ENCODE data around the gene UNC5CL. TPM values are rescaled to one million over a fixed set of nuclear protein-coding genes. Genes with fewer than 3 reads are reported as not detected.

UNC5CL gene
- total RNA-seq, 1 experiment from 2014 or later: 0.81 TPM

DNA sequence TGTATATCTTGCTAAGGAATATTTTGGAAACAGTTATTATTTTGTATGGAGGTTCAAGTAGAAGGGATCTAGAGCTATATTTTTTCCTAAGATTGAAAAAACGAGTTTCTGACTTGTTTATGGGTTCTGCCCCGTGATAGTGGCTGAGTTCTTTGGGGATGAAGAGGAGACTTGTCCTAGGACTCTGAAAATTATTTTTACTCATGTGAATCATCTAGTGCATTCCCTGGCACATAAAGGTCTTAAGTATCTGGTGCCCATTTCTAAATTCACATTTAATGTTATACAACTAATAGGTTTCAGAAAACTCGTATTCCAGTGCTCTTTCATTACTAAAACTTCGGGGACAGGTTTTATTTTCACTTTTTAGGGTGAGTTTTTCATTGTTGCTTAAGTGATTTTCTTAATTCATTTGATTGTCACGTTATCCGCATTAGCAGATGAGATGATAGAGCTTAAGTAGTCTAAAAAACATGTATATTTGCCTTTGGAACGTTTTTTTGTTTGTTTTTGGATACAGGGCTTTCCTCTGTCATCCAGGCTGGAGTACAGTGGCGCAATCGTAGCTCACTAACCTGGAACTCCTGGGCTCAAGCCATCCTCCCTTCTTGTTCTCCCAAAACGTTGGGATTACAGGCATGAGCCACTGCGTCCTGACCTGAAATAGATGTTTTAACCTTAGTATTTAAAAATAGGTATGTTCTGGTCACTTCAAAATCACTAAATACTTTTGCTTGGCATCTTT lies 35.8 kb upstream of the UNC5CL start:
- no peak for DNase-seq
- TF ChIP-seq, protein P1, sequence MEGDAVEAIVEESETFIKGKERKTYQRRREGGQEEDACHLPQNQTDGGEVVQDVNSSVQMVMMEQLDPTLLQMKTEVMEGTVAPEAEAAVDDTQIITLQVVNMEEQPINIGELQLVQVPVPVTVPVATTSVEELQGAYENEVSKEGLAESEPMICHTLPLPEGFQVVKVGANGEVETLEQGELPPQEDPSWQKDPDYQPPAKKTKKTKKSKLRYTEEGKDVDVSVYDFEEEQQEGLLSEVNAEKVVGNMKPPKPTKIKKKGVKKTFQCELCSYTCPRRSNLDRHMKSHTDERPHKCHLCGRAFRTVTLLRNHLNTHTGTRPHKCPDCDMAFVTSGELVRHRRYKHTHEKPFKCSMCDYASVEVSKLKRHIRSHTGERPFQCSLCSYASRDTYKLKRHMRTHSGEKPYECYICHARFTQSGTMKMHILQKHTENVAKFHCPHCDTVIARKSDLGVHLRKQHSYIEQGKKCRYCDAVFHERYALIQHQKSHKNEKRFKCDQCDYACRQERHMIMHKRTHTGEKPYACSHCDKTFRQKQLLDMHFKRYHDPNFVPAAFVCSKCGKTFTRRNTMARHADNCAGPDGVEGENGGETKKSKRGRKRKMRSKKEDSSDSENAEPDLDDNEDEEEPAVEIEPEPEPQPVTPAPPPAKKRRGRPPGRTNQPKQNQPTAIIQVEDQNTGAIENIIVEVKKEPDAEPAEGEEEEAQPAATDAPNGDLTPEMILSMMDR (conservative IDR thresholded peaks at IDR 0.05): no peak
- Histone ChIP-seq H2AFZ (ENCODE audit: low read length) (no peak overlapping the region), H3K14ac (ENCODE audit: insufficient read depth, low read length) (no peak overlapping the region), H2BK15ac (ENCODE audit: low read depth, low read length) (no peak overlapping the region), H3T11ph (ENCODE audit: low read length) (no peak overlapping the region), H3K27ac (ENCODE audit: insufficient read length, low read depth, low read length) (no peak overlapping the region), H4K5ac (ENCODE audit: insufficient read length, low read depth, low read length) (no peak overlapping the region), H3K23me2 (ENCODE audit: insufficient read length, low read depth, low read length, poor library complexity, severe bottlenecking) (peaks cover 9% of the 10 kb centered on the region), H4K8ac (replicated peaks; ENCODE audit: insufficient read length, low read depth, low read length) (no peak overlapping the region), H3K56ac (ENCODE audit: insufficient read length, low read depth, low read length) (no peak overlapping the region), H3K79me2 (ENCODE audit: insufficient read depth, low read length) (peaks cover 41% of the 10 kb centered on the region), H4K91ac (ENCODE audit: insufficient read length, low read depth, low read length) (no peak overlapping the region), H3K9me3 (ENCODE audit: control insufficient read depth, low read depth, low read length) (no peaks in the 10 kb centered on the region), H2BK120ac (ENCODE audit: low read depth, low read length, poor library complexity, severe bottlenecking) (no peak overlapping the region), H3K4ac (ENCODE audit: low read depth, low read length) (no peak overlapping the region), H3K79me1 (ENCODE audit: insufficient read depth, low read depth, low read length, poor library complexity, severe bottlenecking) (peaks cover 5% of the 10 kb centered on the region), H3K27me3 (ENCODE audit: insufficient read depth, low read length) (no peaks in the 10 kb centered on the region), H2AK5ac (ENCODE audit: insufficient read length, low read length) (no peak overlapping the region), H2BK20ac (ENCODE audit: low read depth, low read length, poor library complexity, severe bottlenecking) (no peak overlapping the region), H2BK12ac (ENCODE audit: insufficient read length, low read depth, low read length) (no peak overlapping the region), H4K20me1 (ENCODE audit: control insufficient read depth, insufficient read depth, insufficient read length) (no peaks in the 10 kb centered on the region), H3K4me2 (ENCODE audit: insufficient read depth, insufficient read length, low read length) (peak overlapping the region; percentile 100), H2BK5ac (ENCODE audit: insufficient read length, low read length) (no peak overlapping the region), H3K18ac (ENCODE audit: insufficient read length, low read depth, low read length) (no peak overlapping the region), H3K23ac (ENCODE audit: insufficient read length, low read depth, low read length) (no peak overlapping the region), H3K4me1 (ENCODE audit: insufficient read depth, low read length) (no peaks in the 10 kb centered on the region), H3K9ac (ENCODE audit: extremely low read depth, insufficient read length, low read length) (no peak overlapping the region)
- Mint-ChIP-seq H3K27ac (peak overlapping the region in 2 of 3 experiments; percentile 1 to 92; a peak in 4 of 7 replicates), H3K36me3 (ENCODE audit: insufficient read depth in 1 of 3, low read depth in 3 of 3) (peaks cover 7 to 36% (median 21%) of the 10 kb centered on the region in 3 experiments; a peak in 6 of 7 replicates), H3K4me1 (peaks cover 35 to 38% of the 10 kb centered on the region in 2 experiments), H3K27me3 (ENCODE audit: low read depth) (no peaks in the 10 kb centered on the region), H3K4me3 (peak overlapping the region; percentile 91 to 92), H3K9me3 (no peaks in the 10 kb centered on the region; a peak in 1 of 5 replicates)
- WGBS (ENCODE audit: extremely low coverage, insufficient read length, low lambda C conversion rate): no CpG with 5 or more reads among the region's 11 CpGs
